Brain microvascular endothelial cell (primary cell): Measurements from ENCODE around the gene CUBN.

Experiments
- DNase-seq: peaks from one replicate; pipeline ENCODE4 v3.0.0-alpha.2; 2020
- H3K27ac ChIP-seq: fragments of 250-450 bp; sonication (Bioruptor Pico); 2 replicates; pipeline ENCODE4 v1.5.1; 2020; ENCODE audit warnings: mild to moderate bottlenecking, moderate library complexity
- H3K27me3 ChIP-seq: fragments of 250-450 bp; sonication (Bioruptor Pico); replicated peaks from 2 replicates; pipeline ENCODE4 v1.5.1; 2020; ENCODE audit warnings: mild to moderate bottlenecking
- H3K36me3 ChIP-seq: fragments of 250-450 bp; sonication (Bioruptor Pico); replicated peaks from 2 replicates; pipeline ENCODE4 v1.5.1; 2020; ENCODE audit warnings: mild to moderate bottlenecking
- H3K4me3 ChIP-seq: 2 replicates; pipeline ENCODE4 v1.5.1; 2011; ENCODE audit warnings: low read depth, mild to moderate bottlenecking, control low read depth, low read length, moderate library complexity
- in situ Hi-C: cut with HindIII; loops from 2 replicates; pipeline ENCODE4 v1.10.0; 2017; ENCODE audit warnings: low sequenced_read_pairs, low pct_ligation_motif_present
- TF ChIP-seq, protein P1 (sequence below): IDR thresholded peaks from 2 replicates; pipeline ENCODE4 v1.5.1; 2011; ENCODE audit warnings: low read depth, mild to moderate bottlenecking, moderate library complexity, low read length, control low read depth, inconsistent platforms; ENCODE audit errors: missing control alignments

CUBN gene

DNA sequence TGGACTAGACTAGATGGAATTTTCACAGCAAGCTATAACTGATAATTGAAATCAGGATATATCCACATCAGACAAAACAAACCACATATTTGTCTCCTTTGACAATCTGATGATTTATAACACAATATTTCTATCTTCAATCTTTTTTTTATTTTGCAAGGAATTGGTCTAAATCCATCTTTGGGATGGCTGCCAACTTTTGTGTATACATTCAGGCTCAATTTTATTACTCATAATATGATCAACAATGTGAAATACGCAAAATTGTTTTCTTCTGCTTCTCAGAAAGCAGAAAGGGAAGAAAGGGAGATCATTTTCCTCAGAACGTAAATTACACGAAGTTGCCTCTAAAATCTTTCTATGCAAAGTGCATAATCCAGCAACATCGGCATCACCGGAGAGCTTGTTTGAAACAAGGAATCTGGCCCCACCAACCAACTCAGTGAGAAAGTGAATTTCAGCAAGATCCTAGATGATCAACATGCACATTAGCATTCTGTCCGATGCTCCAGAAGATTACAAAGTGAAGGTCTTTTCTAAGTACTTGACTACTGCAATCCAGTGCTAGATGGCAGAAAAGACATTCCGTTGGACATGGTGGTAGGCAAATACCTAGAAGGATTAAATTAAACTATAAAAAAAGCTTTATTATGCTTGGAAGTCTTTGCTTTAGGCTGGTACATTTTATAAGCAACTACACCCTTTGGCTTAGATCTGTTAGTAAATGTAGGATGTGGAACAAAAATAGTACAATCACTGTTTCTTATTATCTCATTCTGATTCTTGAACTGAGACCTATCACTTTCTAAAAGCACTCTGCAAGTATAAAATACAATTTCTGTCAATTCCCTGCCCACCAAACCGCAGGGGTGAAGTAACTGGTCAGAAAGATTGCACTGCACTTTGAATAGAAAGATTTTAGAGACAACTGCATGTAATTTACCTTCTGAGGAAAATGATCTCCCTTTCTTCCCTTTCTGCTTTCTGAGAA lies 186.0 kb downstream of the CUBN start:
- Histone ChIP-seq H3K27me3 (no peaks in the 10 kb centered on the region), H3K4me3 (no peak overlapping the region), H3K36me3 (no peaks in the 10 kb centered on the region), H3K27ac (peak overlapping the region; percentile 6)
- no peak for DNase-seq
- TF ChIP-seq, protein P1, sequence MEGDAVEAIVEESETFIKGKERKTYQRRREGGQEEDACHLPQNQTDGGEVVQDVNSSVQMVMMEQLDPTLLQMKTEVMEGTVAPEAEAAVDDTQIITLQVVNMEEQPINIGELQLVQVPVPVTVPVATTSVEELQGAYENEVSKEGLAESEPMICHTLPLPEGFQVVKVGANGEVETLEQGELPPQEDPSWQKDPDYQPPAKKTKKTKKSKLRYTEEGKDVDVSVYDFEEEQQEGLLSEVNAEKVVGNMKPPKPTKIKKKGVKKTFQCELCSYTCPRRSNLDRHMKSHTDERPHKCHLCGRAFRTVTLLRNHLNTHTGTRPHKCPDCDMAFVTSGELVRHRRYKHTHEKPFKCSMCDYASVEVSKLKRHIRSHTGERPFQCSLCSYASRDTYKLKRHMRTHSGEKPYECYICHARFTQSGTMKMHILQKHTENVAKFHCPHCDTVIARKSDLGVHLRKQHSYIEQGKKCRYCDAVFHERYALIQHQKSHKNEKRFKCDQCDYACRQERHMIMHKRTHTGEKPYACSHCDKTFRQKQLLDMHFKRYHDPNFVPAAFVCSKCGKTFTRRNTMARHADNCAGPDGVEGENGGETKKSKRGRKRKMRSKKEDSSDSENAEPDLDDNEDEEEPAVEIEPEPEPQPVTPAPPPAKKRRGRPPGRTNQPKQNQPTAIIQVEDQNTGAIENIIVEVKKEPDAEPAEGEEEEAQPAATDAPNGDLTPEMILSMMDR, result no peak
- in situ Hi-C loops, result no loop called here

DNA sequence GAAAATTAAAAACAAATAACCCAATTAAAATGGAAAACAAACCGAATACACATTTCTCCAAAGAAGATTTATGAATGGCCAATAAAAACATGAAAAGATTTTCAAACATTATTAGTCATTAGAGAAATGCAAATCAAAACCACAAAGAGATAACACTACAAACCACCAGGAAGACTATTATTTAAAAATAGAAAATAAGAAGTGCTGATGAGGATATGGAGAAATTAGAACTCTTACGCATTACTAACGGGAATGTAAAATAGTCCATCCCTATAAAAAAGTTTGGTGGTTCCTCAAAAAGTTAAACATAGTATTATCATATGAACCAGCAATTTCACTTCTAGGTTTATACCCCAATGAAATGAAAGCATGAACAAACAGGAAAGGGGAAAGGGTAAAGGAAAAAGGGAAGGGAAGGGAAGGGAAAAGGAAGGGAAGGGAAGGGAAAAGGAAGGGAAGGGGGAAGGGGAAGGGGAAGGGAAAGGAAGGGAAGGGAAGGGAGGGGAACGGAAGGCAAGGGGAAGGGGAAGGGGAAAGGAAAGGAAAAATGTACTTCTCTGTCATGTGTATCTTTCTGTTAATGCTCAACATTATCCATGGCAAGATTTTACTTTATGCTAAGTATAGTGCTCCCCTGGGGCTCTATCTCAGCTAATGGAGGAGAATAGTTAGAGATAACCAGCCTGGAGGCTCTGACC lies 187.1 kb downstream of the CUBN start:
- TF ChIP-seq, protein P1, result no peak
- no peaks in the 10 kb centered on the region for H3K27me3 ChIP-seq
- H3K27ac ChIP-seq, result no peak overlapping the region
- in situ Hi-C loops, result no loop called here
- DNase-seq, result no peak
- no peaks in the 10 kb centered on the region for H3K36me3 ChIP-seq
- no peak overlapping the region for H3K4me3 ChIP-seq

DNA sequence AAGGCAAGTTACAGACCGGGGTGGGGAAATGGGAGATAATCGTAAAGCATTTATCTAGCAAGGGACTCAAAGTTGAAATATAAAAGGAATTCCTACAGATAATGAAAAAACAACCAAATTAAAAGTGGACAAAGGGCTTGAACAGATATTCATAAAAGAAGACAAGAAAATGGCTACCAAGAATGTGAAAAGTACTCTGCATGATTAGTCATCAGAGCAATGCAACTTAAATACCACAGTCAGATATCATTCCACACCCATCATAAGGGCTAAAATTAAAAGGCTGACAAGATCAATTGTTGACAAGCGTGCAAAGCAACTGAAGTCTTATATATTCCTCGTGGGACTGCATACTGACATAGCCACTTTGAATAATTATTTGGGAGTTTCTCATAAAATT lies 187.7 kb downstream of the CUBN start:
- Histone ChIP-seq H3K27me3 (no peaks in the 10 kb centered on the region), H3K36me3 (no peaks in the 10 kb centered on the region), H3K4me3 (no peak overlapping the region), H3K27ac (no peak overlapping the region)
- TF ChIP-seq, protein P1, result no peak
- DNase-seq, result no peak
- in situ Hi-C loops, result no loop called here

DNA sequence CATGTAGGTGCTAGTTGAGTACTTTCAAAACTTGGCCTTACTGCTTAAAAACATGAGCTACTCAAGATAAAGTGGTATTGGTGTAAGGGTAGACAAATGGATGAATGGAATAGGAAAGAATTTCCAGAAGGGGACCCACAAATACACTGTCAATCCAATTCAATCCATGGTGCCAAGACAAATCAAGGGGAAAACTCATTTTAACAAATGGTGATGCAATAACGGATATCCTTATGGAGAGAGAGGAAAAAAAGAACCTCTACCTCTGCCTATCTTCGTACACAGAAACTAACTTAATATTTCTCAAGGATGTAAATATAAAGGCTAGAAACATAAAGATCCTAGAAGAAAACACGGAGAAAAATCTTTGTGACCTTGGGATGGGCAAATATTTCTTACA lies 188.5 kb downstream of the CUBN start:
- in situ Hi-C loops, result no loop called here
- no peak for DNase-seq
- Histone ChIP-seq H3K27me3 (no peaks in the 10 kb centered on the region), H3K27ac (no peak overlapping the region), H3K36me3 (no peaks in the 10 kb centered on the region), H3K4me3 (no peak overlapping the region)
- TF ChIP-seq, protein P1, result no peak

DNA sequence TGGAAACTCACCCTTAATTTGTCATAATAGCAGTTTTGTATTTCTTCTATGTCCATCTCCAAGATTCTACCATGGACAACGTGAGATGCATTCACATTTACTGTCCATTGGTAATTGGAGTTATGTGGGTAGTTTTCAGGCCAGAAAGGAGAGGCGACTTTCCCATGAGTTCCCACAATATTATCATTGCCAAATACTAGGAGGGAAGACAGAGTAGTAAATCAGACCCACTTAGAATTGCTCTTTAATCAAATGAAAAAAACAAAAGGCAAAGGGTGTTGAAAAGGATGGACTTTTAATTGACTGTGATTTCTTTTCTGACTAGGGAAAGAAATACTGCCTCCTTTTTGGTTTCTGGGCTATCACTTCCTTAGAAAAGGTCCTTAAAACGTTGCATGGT lies 190.7 kb downstream of the CUBN start:
- Histone ChIP-seq H3K36me3 (no peaks in the 10 kb centered on the region), H3K27me3 (no peaks in the 10 kb centered on the region), H3K4me3 (no peak overlapping the region), H3K27ac (no peak overlapping the region)
- TF ChIP-seq, protein P1, result no peak
- in situ Hi-C loops, result no loop called here
- no peak for DNase-seq
